ENCODE results near the gene PCCA.

The PCCA gene

GRCh38 chr13:100459747-100460146 lies 370.9 kb downstream of the PCCA start:
- ATAC-seq, result no peak
- Mint-ChIP-seq H3K4me3 (no peak overlapping the region), H3K4me1 (no peaks in the 10 kb centered on the region), H3K36me3 (peaks cover 37% of the 10 kb centered on the region), H3K27me3 (no peaks in the 10 kb centered on the region), H3K27ac (no peak overlapping the region), H3K9me3 (peaks cover 4% of the 10 kb centered on the region)

GRCh38 chr13:100460266-100460665 lies 371.4 kb downstream of the PCCA start:
- Mint-ChIP-seq H3K9me3 (peaks cover 4% of the 10 kb centered on the region), H3K27me3 (no peaks in the 10 kb centered on the region), H3K4me1 (no peaks in the 10 kb centered on the region), H3K4me3 (no peak overlapping the region), H3K27ac (no peak overlapping the region), H3K36me3 (peaks cover 31% of the 10 kb centered on the region)
- no peak for ATAC-seq

- Mint-ChIP-seq H3K36me3 (peaks cover 28% of the 10 kb centered on the region), H3K27ac (no peak overlapping the region), H3K4me1 (no peaks in the 10 kb centered on the region), H3K4me3 (no peak overlapping the region), H3K9me3 (peaks cover 4% of the 10 kb centered on the region), H3K27me3 (no peaks in the 10 kb centered on the region)
- ATAC-seq, result no peak
Measured at GRCh38 chr13:100460791-100461190, 371.9 kb downstream of the PCCA start.

- peaks cover 4% of the 10 kb centered on the region for H3K9me3 Mint-ChIP-seq
- no peaks in the 10 kb centered on the region for H3K4me1 Mint-ChIP-seq
- H3K4me3 Mint-ChIP-seq, result no peak overlapping the region
- H3K36me3 Mint-ChIP-seq, result peaks cover 21% of the 10 kb centered on the region
- ATAC-seq, result no peak
- H3K27ac Mint-ChIP-seq, result no peak overlapping the region
- no peaks in the 10 kb centered on the region for H3K27me3 Mint-ChIP-seq
Measured at GRCh38 chr13:100461309-100462030, 372.6 kb downstream of the PCCA start.

- Mint-ChIP-seq H3K27me3 (no peaks in the 10 kb centered on the region), H3K9me3 (peaks cover 4% of the 10 kb centered on the region), H3K4me1 (no peaks in the 10 kb centered on the region), H3K4me3 (no peak overlapping the region), H3K36me3 (peaks cover 21% of the 10 kb centered on the region), H3K27ac (no peak overlapping the region)
- ATAC-seq, result no peak
Measured at GRCh38 chr13:100464006-100464405, 375.1 kb downstream of the PCCA start.

GRCh38 chr13:100465558-100465957 lies 376.7 kb downstream of the PCCA start:
- no peak overlapping the region for H3K4me3 Mint-ChIP-seq
- H3K27me3 Mint-ChIP-seq, result no peaks in the 10 kb centered on the region
- H3K4me1 Mint-ChIP-seq, result no peaks in the 10 kb centered on the region
- no peaks in the 10 kb centered on the region for H3K9me3 Mint-ChIP-seq
- no peak for ATAC-seq
- H3K36me3 Mint-ChIP-seq, result peaks cover 10% of the 10 kb centered on the region
- no peak overlapping the region for H3K27ac Mint-ChIP-seq

- Mint-ChIP-seq H3K27me3 (no peaks in the 10 kb centered on the region), H3K4me3 (no peak overlapping the region), H3K36me3 (peaks cover 10% of the 10 kb centered on the region), H3K27ac (no peak overlapping the region), H3K9me3 (no peaks in the 10 kb centered on the region), H3K4me1 (no peaks in the 10 kb centered on the region)
- no peak for ATAC-seq
Measured at GRCh38 chr13:100470866-100471505, 382.1 kb downstream of the PCCA start.

- H3K36me3 Mint-ChIP-seq, result peaks cover 6% of the 10 kb centered on the region
- no peaks in the 10 kb centered on the region for H3K27me3 Mint-ChIP-seq
- no peak overlapping the region for H3K27ac Mint-ChIP-seq
- H3K9me3 Mint-ChIP-seq, result no peaks in the 10 kb centered on the region
- H3K4me3 Mint-ChIP-seq, result no peak overlapping the region
- no peaks in the 10 kb centered on the region for H3K4me1 Mint-ChIP-seq
- ATAC-seq, result no peak
Measured at GRCh38 chr13:100473087-100473486, 384.2 kb downstream of the PCCA start.

GRCh38 chr13:100473501-100474044 lies 384.7 kb downstream of the PCCA start:
- no peaks in the 10 kb centered on the region for H3K27me3 Mint-ChIP-seq
- no peaks in the 10 kb centered on the region for H3K4me1 Mint-ChIP-seq
- H3K27ac Mint-ChIP-seq, result no peak overlapping the region
- H3K4me3 Mint-ChIP-seq, result no peak overlapping the region
- peaks cover 3% of the 10 kb centered on the region for H3K36me3 Mint-ChIP-seq
- ATAC-seq, result no peak
- no peaks in the 10 kb centered on the region for H3K9me3 Mint-ChIP-seq

GRCh38 chr13:100476963-100477362 lies 388.1 kb downstream of the PCCA start:
- no peaks in the 10 kb centered on the region for H3K4me1 Mint-ChIP-seq
- H3K27me3 Mint-ChIP-seq, result no peaks in the 10 kb centered on the region
- no peak for ATAC-seq
- no peak overlapping the region for H3K27ac Mint-ChIP-seq
- H3K36me3 Mint-ChIP-seq, result no peaks in the 10 kb centered on the region
- no peak overlapping the region for H3K4me3 Mint-ChIP-seq
- no peaks in the 10 kb centered on the region for H3K9me3 Mint-ChIP-seq

GRCh38 chr13:100478107-100478809 lies 389.4 kb downstream of the PCCA start:
- H3K4me3 Mint-ChIP-seq, result no peak overlapping the region
- H3K9me3 Mint-ChIP-seq, result no peaks in the 10 kb centered on the region
- no peak for ATAC-seq
- no peaks in the 10 kb centered on the region for H3K27me3 Mint-ChIP-seq
- no peak overlapping the region for H3K27ac Mint-ChIP-seq
- H3K4me1 Mint-ChIP-seq, result peaks cover 2% of the 10 kb centered on the region
- no peaks in the 10 kb centered on the region for H3K36me3 Mint-ChIP-seq

GRCh38 chr13:100480676-100481075 lies 391.8 kb downstream of the PCCA start:
- Mint-ChIP-seq H3K27ac (no peak overlapping the region), H3K36me3 (no peaks in the 10 kb centered on the region)

GRCh38 chr13:100483139-100483538 lies 394.2 kb downstream of the PCCA start:
- H3K27ac Mint-ChIP-seq, result no peak overlapping the region
- peaks cover 13% of the 10 kb centered on the region for H3K4me1 Mint-ChIP-seq
- no peak for ATAC-seq
- no peaks in the 10 kb centered on the region for H3K36me3 Mint-ChIP-seq
- H3K9me3 Mint-ChIP-seq, result no peaks in the 10 kb centered on the region
- H3K27me3 Mint-ChIP-seq, result no peaks in the 10 kb centered on the region
- no peak overlapping the region for H3K4me3 Mint-ChIP-seq

More at GRCh38 chr13:100480676-100481075, 391.8 kb downstream of the PCCA start:
- H3K27me3 Mint-ChIP-seq, result no peaks in the 10 kb centered on the region
- H3K4me1 Mint-ChIP-seq, result peaks cover 13% of the 10 kb centered on the region
- H3K4me3 Mint-ChIP-seq, result no peak overlapping the region
- no peaks in the 10 kb centered on the region for H3K9me3 Mint-ChIP-seq
- ATAC-seq, result no peak

- Mint-ChIP-seq H3K4me3 (no peak overlapping the region), H3K9me3 (no peaks in the 10 kb centered on the region), H3K4me1 (peaks cover 13% of the 10 kb centered on the region), H3K36me3 (no peaks in the 10 kb centered on the region), H3K27ac (no peak overlapping the region), H3K27me3 (no peaks in the 10 kb centered on the region)
- no peak for ATAC-seq
Measured at GRCh38 chr13:100483841-100484381, 395.0 kb downstream of the PCCA start.

GRCh38 chr13:100484702-100485101 lies 395.8 kb downstream of the PCCA start:
- H3K4me1 Mint-ChIP-seq, result peaks cover 13% of the 10 kb centered on the region
- H3K27ac Mint-ChIP-seq, result no peak overlapping the region
- H3K36me3 Mint-ChIP-seq, result no peaks in the 10 kb centered on the region
- no peaks in the 10 kb centered on the region for H3K9me3 Mint-ChIP-seq
- ATAC-seq, result no peak
- H3K4me3 Mint-ChIP-seq, result no peak overlapping the region
- H3K27me3 Mint-ChIP-seq, result no peaks in the 10 kb centered on the region
